ENCODE results near the gene RAB43. TPM values are rescaled to one million over a fixed set of nuclear protein-coding genes. Genes with fewer than 3 reads are reported as not detected.

The RAB43 gene
- total and polyA plus RNA-seq, 12 donors = 0.96 to 8.2 (median 4.0) TPM

- Histone ChIP-seq H3K27ac (peak overlapping the region in 9 of 10 donors; percentile 86 to 98 (median 94)), H3K9me3 (no peaks in the 10 kb centered on the region), H3K4me3 (peak overlapping the region in 4 of 10 donors; percentile 82 to 91 (median 90)), H3K27me3 (no peaks in the 10 kb centered on the region), H3K4me1 (peaks cover 8 to 40% (median 22%) of the 10 kb centered on the region in 9 donors), H3K36me3 (peaks cover 0 to 33% (median 3%) of the 10 kb centered on the region in 9 donors)
- intact Hi-C loops (cut with DNase I) = no loop called here
- ATAC-seq (peak in 7 of 8 donors; percentile 0 to 9 (median 3)), DNase-seq (peak in 1 of 2 donors; percentile 17)
- TF ChIP-seq, protein P1, sequence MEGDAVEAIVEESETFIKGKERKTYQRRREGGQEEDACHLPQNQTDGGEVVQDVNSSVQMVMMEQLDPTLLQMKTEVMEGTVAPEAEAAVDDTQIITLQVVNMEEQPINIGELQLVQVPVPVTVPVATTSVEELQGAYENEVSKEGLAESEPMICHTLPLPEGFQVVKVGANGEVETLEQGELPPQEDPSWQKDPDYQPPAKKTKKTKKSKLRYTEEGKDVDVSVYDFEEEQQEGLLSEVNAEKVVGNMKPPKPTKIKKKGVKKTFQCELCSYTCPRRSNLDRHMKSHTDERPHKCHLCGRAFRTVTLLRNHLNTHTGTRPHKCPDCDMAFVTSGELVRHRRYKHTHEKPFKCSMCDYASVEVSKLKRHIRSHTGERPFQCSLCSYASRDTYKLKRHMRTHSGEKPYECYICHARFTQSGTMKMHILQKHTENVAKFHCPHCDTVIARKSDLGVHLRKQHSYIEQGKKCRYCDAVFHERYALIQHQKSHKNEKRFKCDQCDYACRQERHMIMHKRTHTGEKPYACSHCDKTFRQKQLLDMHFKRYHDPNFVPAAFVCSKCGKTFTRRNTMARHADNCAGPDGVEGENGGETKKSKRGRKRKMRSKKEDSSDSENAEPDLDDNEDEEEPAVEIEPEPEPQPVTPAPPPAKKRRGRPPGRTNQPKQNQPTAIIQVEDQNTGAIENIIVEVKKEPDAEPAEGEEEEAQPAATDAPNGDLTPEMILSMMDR (IDR thresholded peaks at IDR 0.05) = no peak
- WGBS, 2 donors = 28 to 39% methylated on average over 17 to 18 of the region's 18 CpGs
These were observed 908 bp upstream of the RAB43 start for GRCh38 chr3:129122412-129123011.

DNA sequence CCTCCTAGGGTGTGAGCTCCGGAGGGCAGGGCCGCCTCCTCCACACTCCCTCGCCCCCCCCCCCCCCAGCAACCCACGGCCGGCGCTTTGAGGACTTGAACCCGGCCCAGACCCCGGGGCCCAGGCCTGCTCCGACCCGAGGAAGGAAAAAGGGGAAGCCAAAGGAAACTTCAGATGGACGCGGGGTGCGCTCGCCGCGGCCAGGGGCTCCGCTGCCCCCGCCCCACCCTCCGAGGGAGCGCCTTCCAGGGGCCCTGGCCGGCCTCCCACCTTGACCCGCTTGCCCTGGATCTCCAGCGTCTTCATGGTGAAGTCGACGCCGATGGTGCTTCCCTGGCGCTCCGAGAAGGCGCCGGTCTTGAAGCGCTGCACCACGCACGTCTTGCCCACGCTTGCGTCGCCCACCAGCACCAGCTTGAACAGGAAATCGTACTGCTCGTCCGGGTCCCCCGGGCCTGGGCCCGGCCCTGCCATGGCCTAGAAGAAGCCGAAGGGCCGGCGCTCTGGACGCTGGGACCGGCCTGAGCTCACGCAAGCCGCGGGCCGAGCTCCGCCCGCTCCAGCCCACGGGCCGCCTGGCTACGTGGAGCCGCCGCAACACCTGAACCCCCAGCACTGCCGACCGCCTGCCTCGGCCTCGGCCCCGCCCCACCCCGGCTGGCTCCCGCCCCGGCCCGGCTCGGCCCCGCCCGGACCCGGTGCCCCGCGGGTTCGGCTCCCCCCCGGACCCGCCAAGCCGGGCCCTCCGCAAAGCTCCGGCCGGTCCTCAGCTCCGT, 400 bp downstream of the RAB43 start:
- Histone ChIP-seq H3K27me3 (no peaks in the 10 kb centered on the region), H3K9me3 (no peaks in the 10 kb centered on the region), H3K4me3 (peak overlapping the region; percentile 73 to 97 (median 90)), H3K36me3 (peaks cover 0 to 26% (median 3%) of the 10 kb centered on the region in 9 donors), H3K27ac (peak overlapping the region; percentile 85 to 98 (median 94)), H3K4me1 (peaks cover 12 to 54% (median 33%) of the 10 kb centered on the region in 9 donors)
- peak in 6 of 8 donors; percentile 4 to 18 (median 12) for ATAC-seq
- WGBS, 2 donors = 0 to 1% methylated on average over 36 to 78 of the region's 80 CpGs
- intact Hi-C loops (cut with DNase I) = no loop called here
- TF ChIP-seq, protein P1 (IDR thresholded peaks at IDR 0.05) = no peak
- DNase-seq = no peak

DNA sequence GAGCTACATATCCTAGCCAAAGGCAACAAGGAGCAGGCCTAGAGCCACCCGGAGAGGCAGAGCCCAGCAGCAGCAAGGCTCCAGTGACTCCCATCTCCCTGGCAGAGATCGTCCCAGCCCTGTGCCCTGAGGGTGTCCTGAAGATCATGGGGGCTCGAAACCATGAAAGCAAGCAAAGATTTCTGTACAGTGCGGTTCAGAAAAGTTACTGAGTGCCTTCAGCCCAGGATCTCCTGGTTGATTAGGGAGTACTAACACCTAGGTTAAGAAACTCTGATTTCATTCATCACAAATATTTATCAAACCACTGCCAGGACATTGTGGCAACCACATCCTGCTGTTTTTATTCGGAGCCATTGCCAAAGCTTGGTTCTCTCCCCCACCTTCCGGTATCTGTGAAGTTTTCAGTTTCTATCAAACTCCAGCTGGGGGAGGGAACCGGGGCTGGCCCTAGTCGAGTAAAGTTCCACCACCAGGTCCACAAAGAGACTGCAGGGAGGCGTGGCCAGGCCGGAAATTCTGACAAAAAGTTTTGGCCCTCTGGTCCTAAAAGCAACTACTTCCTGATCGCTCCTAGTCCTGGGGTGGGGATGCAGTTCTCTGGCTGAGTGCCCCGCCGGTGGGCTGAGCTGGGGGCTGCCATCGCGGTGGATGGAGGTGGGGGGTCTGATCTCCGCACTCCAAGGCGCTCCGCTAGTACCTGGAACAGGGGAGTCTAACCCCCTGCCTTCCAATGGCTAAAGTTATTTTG, 1.2 kb downstream of the RAB43 start:
- H3K4me1 ChIP-seq = peaks cover 12 to 60% (median 37%) of the 10 kb centered on the region in 9 donors
- intact Hi-C loops (cut with DNase I) = no loop called here
- H3K4me3 ChIP-seq = peak overlapping the region; percentile 73 to 97 (median 90)
- H3K27me3 ChIP-seq = no peaks in the 10 kb centered on the region
- no peaks in the 10 kb centered on the region for H3K9me3 ChIP-seq
- TF ChIP-seq, protein P1 (IDR thresholded peaks at IDR 0.05) = peak in 6 of 9 donors; percentile 21 to 52 (median 44)
- 3 to 5% methylated on average over 18 of the region's 18 CpGs for WGBS, 2 donors
- ATAC-seq (peak; percentile 54 to 83 (median 68)), DNase-seq (peak; percentile 80 to 92)
- H3K27ac ChIP-seq = peak overlapping the region; percentile 85 to 98 (median 94)
- peaks cover 0 to 34% (median 3%) of the 10 kb centered on the region in 9 donors for H3K36me3 ChIP-seq
